HG03460 (cell line): ENCODE data around the gene RNASE4.

ENCODE experiments used
- ATAC-seq: cut with Tn5 transposase; IDR thresholded peaks from one replicate; pipeline ENCODE4 v1.9.1; 2021; ENCODE audit not compliant: unreplicated experiment

Gene RNASE4

DNA sequence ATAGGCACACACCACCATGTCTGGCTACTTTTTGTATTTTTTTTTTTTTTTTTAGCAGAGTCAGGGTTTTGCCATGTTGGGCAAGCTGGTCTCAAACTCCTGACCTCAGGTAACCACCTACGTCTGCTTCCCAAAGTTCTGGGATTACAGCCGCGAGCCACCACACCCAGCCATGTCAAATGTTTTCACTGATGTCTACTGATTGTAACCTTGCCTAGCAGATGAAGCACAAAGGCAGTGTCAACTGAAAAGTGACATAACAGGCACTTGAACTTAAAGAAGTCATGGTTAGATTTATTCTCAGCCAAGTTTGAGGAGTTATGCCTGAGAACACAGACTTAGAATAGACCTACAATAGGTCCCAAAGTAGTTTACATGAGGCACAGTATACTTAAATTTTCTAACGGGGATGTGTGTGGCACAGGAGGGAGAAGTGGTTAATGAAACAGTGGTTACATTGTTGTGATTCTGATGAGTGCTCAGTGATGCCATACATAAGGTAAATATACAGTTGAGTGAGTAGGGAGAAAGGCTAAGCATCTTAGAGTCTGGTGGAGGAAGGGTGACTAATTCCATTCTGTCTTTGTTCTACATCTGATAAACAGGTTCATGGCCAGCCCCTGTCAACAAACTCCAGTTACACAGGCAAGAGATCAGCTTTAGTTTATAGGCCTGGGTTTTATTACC is 12.6 kb upstream of the RNASE4 start:
- ATAC-seq: peak; percentile 36

DNA sequence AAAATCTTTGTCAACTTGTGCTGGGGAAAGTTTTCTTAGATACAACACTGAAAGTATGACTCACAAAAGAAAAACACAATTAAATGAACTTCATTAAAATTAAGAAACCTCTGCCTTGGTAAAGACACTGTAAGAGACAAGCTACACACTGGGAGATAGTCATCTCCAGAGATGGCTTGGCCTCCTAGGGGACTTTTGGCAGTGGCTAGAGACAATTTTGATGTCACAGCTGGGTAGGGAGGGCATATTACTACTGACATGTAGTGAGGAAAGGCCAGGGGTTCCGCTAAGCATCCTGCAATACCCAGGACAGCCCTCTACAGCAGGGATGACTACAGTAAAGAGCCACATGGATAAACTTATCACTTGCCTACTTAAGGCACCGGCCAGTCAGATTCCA is 8.7 kb upstream of the RNASE4 start:
- ATAC-seq: no peak

DNA sequence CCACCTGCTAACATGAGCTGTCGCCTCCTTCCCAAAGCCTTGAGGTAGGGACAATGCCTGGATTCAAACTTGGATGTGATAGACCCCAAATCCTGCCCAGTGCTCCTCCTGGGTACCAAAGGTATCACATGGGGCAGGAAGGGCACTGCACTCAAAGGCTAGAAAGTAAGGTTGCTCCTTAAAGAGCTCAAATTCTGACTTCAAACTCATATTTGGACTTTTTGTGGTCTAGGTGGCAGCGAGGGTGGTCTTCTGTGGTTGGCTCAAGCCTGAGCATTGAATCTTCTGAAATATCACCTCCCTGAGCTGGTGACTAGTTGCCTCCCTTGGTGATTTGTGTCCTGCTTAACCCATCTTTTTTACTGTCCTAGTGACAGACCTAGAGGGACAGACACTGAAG is 8.3 kb upstream of the RNASE4 start:
- ATAC-seq: no peak

DNA sequence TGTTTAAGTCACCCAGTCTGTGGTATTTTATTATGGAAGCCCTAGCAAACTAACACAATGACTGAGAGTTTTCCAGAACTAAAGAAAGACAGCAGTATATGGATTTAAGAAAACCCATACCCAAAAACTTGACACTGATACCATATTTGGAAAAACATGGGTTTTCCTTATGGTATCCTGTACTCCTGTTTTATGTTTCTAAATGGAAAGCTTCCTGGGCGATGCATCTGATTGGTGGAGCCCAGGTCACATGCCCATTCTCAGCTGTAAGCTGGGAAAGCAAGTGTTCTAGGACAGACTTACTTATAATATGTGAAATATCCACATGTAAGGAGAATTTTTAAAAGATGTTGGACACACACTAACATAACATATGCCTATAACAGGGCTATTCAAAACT is 4.5 kb upstream of the RNASE4 start:
- ATAC-seq: no peak

DNA sequence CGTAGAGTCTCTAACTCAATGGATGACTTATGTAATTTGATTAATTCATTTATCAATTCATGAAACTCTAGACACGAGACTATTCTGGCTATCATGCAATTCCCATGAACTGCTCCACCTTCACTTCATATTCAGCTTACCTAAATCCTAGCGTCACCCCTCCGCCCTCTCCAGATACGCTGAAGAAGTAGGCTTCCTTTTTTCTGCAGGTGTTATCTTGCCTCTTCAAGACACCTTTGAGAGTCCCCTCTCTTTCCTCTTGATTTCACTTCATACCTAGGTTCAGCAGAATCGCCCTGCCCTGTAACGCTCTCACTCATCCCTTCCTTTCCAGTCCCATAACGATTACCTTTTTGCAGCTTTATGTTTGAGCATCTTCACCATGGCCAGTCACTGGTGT is 4.0 kb upstream of the RNASE4 start:
- ATAC-seq: no peak

DNA sequence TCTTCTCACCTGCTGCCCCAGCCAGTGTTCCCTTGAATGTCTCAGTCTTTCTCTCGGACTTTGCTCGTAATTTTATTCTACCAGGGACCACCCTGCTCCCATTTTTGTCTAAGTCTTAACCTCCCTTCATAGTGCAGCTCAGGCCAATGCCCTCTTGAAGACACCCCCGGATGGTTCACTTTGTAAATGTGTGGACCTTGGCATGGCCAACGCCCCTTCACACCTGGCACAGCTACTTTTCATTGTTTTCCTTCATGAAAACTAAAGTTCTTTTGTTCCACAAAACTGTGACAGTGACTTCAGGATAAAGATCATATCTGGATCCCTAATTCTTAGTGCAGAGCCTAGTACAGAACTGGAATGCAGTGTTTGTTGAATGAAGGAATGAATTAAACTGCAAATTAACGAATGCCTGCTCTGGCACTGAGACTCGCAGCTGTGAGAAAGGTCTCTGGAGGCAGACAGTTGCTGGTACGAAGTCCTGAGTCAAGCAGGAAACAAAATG is 3.5 kb upstream of the RNASE4 start:
- peak; percentile 31 for ATAC-seq

DNA sequence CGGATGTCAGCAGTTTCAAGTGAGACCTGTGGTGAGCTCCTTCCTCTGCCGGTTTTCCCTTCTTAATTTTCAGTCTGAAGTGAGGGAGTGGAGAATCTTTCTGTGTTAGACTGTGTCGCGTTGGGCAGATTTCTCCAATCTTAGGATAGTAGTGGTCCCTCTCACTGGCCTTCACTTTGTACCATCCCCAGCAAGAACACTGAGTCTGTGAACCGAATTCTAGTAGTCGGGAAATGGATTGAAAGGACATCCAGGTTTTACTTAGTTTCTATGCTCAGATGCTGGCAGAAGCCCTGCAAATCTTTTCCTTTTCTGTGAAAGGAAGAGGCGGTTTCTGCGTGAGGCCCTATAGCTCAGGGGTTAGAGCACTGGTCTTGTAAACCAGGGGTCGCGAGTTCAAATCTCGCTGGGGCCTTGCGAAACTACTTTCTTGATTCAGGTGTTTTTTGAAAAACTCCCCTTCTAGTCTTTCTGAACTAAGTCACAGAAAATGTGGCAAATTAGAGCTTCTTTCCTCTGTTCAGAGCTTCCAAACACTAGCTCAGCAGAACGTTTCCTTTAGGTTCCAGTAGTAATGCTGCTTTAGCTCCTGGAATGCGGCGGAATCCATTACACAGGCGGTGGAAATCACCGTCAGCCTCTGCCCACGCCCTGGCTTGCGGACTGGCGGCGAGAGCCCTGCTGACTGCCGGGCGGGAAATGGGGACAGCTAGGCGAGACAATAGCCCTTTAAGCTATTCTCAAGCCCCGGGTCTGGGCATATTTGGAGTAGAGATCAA is 2.8 kb upstream of the RNASE4 start:
- ATAC-seq: peak; percentile 28

DNA sequence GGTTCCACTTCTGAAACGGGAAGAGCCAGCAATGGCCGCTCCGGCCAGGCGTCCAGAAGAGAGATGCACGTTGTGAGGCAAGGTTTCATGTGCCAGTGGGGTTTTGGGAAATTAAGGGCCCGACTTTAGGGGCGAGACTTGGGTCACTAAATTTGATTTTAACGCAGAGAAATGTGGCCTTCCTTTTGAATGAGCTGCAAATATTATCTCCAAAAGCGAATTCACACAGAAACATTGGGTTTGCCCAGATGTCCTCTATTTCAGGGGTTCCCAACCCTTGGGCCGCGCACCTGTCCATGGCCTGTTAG is 2.3 kb upstream of the RNASE4 start:
- no peak for ATAC-seq

DNA sequence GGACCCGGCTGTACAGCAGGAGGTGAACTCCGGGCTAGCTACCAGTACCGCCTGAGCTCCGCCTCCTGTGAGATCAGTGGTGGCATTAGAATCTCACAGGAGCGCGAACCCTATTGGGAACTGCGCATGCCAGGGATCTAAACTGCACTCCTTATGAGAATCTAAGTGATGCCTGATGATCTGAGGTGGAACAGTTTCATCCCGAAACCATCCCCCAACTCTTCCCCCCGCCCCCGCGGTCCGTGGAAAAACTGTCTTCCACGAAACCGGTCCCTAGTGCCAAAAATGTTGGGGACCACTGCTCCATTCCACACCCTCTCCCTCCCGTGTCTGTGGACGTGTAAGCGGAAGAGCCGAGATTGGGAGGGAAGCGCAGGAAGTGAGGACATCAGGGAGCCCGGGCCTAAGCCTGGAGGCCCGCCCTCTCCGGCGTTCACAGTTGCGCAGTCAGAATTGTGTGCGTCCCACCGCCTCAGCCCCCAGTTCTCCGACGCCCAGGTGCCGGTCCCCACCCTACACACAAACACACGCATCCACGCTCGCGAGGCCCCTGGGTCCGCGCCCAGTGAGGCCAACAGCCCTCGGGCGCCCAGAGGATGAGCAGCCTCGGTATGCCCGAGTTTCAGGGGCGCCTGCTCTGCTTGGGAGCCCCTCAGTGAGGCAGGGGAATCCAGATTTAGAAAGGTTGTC is 1.8 kb upstream of the RNASE4 start:
- ATAC-seq: peak; percentile 47

DNA sequence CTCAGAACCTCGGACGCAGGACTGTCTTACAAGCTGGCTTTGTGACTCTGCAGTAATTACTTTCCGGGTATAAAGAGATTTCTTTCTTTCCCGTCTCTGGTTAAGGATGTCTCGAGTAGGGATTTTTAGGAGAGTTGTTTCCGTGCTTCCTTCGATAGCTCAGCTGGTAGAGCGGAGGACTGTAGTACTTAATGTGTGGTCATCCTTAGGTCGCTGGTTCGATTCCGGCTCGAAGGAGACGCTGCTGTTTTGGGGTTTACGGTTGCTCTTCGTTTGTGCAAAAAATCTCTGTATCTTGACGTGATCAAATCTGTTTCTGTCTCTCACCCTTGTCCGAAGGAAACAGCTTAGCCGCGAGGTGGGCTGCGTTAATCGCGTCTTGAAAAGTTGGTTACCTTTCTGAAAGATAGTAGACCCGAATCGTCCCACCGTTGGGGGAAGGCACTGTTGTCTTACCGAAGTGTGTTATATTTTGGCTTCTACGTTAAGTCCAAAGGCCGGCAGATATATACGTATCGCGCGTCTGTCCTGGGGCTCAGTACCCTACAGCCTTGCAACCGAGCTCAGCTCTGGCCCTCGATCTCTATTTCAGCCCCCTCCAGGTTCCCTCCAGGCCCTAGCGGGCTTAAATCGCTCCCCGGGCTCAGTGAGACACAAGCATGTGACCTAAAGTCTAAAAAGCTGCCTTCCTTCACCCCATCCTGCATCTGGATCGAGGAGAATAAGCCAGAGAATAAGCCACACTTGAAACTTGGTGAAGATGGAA is 1.1 kb upstream of the RNASE4 start:
- ATAC-seq: peak; percentile 27

DNA sequence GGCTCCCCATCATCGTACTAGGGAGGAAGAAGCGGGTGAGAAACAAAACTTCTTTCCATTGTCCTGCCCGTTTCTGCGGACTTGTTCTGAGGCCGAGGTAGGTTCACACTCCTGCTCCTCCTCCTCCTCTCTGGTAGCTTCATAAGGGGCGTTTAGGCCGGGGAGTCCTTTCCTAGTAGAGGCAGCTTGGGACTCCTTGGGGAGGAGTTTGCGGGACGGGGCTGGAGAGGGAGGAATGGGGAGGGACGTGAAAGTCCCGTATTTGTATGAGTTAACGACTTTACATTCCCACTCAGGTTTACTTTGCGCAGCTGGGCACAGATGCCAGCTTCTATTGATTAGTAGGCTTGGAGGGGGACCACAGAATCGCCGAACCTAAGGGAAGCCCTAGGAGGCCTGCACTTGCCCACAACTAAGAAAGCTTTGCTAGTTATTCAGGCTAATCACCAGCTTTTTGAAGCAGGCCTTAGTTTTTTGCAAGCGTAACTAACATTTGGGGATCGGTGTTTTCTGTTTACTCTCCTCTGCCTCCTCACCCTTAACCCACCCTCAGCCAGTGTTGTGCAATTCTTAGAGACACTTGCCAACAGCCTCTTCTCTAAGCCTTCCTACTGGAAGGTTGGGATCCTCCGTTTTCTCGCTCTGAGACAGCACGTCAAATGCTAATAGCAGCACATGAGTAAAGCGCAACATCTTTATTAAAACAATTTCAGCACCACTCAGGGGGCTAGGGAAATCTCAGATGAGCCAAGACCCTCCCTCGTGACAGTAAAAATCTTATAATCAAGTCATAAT is 499 bp downstream of the RNASE4 start:
- no peak for ATAC-seq

DNA sequence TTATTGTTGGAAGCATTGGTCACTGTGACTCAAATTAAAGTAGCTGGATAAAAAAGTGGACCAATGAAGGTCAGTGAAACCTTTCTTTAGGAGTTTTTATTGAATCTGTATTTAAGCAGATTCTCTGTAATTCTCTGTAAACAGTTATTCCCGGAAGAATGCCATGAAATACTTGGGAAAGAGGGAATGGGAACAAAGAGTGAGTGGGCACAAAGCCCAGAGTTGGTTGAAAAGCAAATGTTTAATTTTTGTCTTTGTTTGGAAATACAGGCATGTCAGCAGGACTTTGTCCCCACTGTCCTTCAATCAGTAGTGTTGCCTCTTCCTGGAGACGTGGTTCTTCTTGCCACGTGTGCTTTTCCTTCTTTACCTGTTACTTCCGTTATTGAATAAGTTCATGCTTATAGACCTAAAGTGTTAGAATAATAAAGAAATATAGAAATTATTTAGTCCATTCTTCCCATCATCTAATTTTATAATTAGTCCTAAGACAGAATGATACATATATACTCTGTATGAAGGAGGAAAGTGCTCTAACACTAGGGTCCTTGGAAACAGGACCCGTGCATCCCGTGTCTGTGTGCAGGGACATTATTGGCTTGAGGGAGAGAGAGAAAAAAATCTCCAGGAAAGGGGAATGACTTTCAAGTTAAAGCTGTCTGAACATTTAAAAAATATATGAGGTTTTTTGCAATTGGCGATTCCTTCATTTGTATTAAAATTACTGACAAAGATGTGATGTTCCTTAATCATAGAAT is 2.2 kb downstream of the RNASE4 start:
- no peak for ATAC-seq

DNA sequence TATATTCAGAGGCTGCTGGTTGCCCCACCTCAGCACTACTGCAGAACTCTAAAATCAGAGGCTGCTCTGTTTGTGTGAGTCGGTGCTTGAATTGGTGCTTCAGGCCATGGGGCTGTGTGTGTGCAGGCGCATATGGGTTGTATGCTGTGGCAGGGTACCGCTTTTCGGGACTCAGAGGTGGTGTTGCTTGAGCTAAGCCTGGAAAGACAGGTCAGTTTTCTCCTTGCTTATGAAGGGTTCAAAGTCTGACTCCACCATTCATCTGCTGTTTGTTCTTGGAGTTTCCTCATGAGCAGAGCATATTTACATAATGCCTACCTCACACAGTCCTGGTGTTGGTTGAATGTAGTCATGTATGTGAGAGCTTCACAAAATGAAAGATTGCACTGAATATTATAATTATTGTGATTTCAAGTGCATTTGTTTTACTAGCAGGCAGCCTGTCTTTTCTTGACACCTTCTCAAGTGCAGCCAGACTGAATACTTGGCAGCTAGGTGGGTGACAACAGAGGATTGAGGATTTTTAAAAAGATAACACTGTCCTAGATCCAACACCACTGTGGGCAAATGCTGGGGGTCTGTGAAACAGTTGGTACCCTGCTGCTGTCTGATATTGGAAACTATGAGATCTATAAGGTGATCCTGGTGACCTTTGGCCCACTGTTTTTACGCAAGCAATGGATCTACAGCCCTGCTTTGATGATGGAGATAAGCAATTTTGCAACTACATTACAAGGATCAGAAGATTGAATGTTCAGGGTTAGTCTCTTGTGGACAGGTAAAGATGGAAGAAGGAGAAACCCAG is 3.2 kb downstream of the RNASE4 start:
- ATAC-seq: no peak

DNA sequence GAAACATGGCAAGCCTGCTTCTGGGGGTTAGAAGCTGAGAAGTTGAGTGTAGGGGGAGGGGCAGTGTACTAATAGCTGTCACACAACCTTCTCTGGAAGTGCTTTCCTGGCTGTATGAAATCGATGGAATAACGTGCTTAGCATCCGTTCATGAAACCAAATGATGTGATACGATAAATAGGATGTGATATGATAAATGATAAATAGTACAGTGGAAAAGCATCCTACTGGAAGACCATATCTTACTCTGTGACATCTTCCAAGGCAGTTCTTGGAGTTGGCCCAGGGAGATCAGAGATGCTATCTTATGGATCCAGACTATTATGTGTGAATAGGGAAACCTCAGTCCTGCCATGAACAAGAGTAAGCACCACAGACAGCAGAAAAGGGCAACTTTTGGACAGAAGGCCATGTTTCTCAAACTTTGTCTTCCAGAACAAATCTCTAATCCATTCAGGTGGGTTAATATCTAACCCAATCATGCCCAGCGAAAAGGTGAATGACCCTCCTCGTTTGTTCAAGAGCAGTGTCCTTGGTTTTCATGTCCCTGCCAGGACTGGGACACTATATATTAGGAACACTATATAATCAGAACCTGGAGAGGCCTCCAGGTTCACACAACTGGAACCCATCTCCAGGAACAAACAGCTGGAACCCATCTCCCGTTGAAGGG is 3.9 kb downstream of the RNASE4 start, which contains the start of gene ANG:
Gene ANG (plus strand): TSS at position 598 of the 673 bp plus-strand sequence. CDS start 4,801 bp downstream, outside the sequence.
- ATAC-seq: no peak

DNA sequence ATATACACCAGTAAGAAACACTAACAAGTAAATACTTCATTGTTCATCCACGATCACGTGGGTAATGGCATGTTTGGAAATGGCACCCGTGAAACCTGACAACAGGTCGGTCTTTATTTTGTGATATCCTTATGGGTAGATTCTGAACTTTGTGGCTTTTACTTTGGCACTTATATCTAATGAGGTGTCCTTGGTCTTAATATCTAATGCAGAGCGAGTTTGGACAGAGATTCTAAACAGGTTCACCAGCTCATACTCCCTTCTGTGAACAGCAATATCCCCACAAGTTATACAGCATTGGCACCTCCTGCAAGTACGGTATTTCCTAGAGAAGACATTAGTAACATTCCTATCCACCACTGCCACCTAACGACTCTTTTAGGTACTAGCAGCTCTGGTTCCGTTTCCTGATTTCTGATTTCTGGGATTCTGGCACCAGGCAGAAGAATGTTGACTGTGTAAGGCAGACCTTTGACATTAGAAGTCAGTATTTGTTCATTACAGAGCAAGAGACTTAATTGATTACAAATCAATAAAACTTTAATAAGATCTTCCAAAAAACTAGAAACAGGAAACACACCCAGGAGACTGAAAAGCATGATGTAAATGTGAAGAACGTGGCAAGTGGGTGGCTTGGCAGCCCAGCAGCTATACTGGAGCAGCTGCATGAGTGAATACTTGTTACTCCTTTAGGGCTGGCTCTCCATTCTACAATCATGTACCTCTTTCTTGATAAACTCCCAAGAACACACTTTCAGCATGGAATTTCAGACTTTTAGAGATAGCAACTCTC is 6.7 kb downstream of the RNASE4 start:
- peak; percentile 71 for ATAC-seq

DNA sequence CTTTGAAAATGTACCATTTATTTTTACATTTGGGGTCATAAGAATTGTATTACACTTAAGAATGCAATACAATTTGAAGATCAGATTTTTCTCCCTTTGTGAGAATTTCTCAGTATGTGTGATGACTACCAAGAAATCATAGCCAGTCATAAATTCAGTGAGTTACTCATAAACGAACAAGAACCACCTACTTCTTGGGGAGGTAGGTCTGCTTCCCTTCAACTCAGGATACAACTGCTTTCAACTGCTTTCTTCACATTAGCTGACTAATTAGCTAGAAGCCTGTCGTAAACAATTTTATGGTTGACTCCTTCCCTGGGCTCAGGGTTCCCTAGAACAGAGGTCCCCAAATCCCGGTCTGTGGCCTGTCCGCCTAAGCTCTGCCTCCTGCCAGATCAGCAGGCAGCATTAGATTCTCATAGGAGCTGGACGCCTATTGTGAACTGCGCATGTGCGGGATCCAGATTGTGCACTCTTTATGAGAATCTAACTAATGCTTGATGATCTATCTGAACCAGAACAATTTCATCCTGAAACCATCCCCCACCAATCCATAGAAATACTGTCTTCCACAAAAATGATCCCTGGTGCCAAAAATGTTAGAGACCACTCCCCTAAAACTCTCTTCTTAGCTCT is 7.9 kb downstream of the RNASE4 start:
- ATAC-seq: no peak

DNA sequence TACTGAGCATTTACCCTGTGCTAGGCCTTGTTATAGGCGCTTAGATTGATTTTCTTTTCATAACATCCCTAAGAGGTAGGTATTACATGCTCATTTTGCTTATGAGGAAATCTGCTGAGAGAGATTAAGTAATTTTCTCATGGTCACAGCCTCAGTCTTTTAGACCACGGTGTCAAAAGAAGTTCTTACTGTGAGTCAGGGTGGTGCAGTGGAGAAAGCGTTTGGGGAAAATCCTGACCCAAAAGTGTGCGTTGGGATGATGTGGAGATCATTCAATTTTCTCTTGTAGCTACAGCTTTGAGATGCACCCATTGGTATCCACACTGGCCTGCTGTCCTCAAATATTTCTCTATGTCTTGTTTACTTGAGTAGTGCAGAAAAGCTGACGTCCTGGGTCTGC is 12.4 kb downstream of the RNASE4 start:
- no peak for ATAC-seq
